Measurements from ENCODE around the gene CCDC149. TPM values are rescaled to one million over a fixed set of nuclear protein-coding genes. Genes with fewer than 3 reads are reported as not detected.
A peak's percentile ranks its signal among the peaks of the same experiment; 100 is the strongest.

The CCDC149 gene
- total RNA-seq: not detected
- polyA plus RNA-seq: not detected

DNA sequence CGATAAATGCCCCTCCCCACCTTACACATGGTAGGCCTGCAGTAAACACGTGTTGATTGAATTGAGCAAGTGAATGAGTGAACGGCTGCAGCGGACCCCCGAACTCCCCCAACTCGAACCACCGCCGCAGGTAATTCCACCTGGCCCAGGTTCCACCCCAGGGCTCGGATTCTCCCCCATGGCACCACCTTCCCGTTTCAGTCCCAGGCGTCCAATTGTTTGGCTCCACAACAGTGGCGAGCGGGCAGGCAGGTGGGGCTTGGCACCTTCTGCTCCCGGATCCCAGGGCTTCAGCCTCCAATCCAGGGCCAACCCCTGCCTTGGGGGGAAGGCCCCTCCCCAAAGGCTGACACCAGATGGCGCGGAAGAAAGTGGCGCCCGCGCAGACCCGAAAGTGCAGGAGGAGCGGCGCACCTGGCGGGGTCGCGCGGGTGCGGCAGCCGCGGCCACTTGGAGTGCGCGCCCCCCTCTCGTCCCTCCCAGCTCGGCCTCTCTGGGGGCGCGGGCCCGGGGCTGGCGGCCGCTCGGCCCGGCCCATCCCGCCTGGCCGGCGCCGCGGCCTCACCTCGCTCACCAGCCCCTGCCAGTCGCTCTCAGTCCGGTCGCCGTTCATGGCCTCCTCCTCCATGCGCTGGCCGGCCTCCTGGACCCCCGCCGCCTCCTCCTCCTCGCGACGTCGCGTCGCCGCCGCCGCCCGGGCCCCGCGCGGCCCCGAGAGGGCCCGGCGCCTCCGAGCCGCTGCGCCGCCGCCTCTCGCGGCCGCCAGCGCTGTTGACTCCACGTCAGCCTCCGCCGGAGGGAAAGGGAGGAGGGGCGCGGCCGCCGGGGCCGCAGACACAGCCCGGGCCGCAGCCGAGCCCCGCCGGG lies at the start of gene CCDC149:
Gene CCDC149 (minus strand): TSS at position 791 of the 867 bp plus-strand sequence. CDS start 178 bp downstream, at position 613.
- H3K4me1 Mint-ChIP-seq: peaks cover 0 to 3% (median 0%) of the 10 kb centered on the region in 4 donors
- H3K9me3 Mint-ChIP-seq: peaks cover 0 to 6% (median 5%) of the 10 kb centered on the region in 7 donors
- H3K27ac Mint-ChIP-seq: no peak within 1 kb of the TSS
- DNase-seq: no peak
- no peak within 1 kb of the TSS for H3K27ac ChIP-seq (ENCODE audit: insufficient read depth, low read length, poor library complexity, severe bottlenecking)
- no peaks in the 10 kb centered on the region for H3K36me3 Mint-ChIP-seq
- ATAC-seq (ENCODE audit: low read depth in 2 of 2): peak in 1 of 2 donors; percentile 34
- no peaks in the 10 kb centered on the region for H3K4me1 ChIP-seq (ENCODE audit: control insufficient read depth, insufficient read depth, low read length, poor library complexity, severe bottlenecking)
- peaks cover 17% of the 10 kb centered on the region for H3K27me3 ChIP-seq (ENCODE audit: control insufficient read depth, insufficient read depth, low read length)
- H3K4me3 Mint-ChIP-seq: no peak within 1 kb of the TSS
- peaks cover 50% of the 10 kb centered on the region for H3K27me3 Mint-ChIP-seq
- no peak within 1 kb of the TSS for H3K4me3 ChIP-seq (ENCODE audit: low read depth, low read length)
- no peaks in the 10 kb centered on the region for H3K9me3 ChIP-seq (ENCODE audit: control insufficient read depth in 2 of 2, low read length in 2 of 2)
- no peaks in the 10 kb centered on the region for H3K36me3 ChIP-seq (ENCODE audit: control insufficient read depth, insufficient read depth, low read length)

DNA sequence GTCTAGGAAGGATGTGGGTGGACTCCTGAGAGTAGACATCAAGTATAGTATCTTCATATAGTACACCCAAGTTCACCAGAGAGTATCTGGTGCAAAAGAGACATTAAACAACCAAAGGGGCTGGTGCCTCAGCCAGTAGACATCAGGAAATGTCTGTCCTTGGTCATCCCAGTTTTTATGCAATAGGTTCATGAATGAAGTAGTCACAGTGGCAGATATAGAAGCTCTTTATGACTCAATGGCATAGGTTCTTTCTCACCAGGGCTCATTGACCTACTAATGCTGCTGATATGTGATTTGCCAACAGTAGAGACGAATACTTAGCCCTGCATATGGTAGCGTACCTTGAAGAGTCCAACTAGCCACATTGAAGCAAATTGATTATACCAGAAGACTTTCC lies 45.0 kb upstream of the CCDC149 start:
- no peaks in the 10 kb centered on the region for H3K4me1 ChIP-seq (ENCODE audit: control insufficient read depth, insufficient read depth, low read length, poor library complexity, severe bottlenecking)
- Mint-ChIP-seq H3K9me3 (peaks cover 0 to 10% (median 3%) of the 10 kb centered on the region in 7 donors), H3K4me3 (no peak overlapping the region), H3K4me1 (no peaks in the 10 kb centered on the region), H3K27ac (no peak overlapping the region), H3K36me3 (no peaks in the 10 kb centered on the region), H3K27me3 (no peaks in the 10 kb centered on the region)
- H3K36me3 ChIP-seq (ENCODE audit: control insufficient read depth, insufficient read depth, low read length): no peaks in the 10 kb centered on the region
- H3K4me3 ChIP-seq (ENCODE audit: low read depth, low read length): no peak overlapping the region
- peaks cover 0 to 4% of the 10 kb centered on the region in 2 experiments for H3K9me3 ChIP-seq (ENCODE audit: control insufficient read depth in 2 of 2, low read length in 2 of 2)
- H3K27ac ChIP-seq (ENCODE audit: insufficient read depth, low read length, poor library complexity, severe bottlenecking): no peak overlapping the region
- no peak for DNase-seq
- ATAC-seq (ENCODE audit: low read depth in 2 of 2): no peak
- no peaks in the 10 kb centered on the region for H3K27me3 ChIP-seq (ENCODE audit: control insufficient read depth, insufficient read depth, low read length)

DNA sequence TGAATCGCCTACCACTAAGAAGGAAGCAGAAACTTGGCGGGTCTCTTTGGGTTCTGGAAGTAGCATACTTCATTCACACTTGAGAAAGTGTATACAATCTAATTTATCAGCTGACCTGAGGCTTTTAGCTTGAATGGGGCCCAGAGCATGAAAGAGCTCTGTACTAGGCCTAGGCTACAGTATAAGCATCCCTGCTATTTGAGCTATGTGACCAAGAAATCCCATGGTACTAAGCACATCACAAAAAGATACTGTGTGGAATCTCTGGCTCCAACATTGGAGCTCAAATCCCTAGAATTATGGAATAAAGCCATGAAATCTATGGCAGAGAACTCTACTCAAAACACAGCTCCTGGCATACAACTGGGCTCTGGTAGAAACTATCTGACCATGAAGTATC lies 43.9 kb upstream of the CCDC149 start:
- peaks cover 0 to 6% of the 10 kb centered on the region in 2 experiments for H3K9me3 ChIP-seq (ENCODE audit: control insufficient read depth in 2 of 2, low read length in 2 of 2)
- no peaks in the 10 kb centered on the region for H3K4me1 ChIP-seq (ENCODE audit: control insufficient read depth, insufficient read depth, low read length, poor library complexity, severe bottlenecking)
- Mint-ChIP-seq H3K27me3 (no peaks in the 10 kb centered on the region), H3K4me1 (no peaks in the 10 kb centered on the region), H3K4me3 (no peak overlapping the region), H3K9me3 (peaks cover 0 to 10% (median 4%) of the 10 kb centered on the region in 7 donors), H3K27ac (no peak overlapping the region), H3K36me3 (no peaks in the 10 kb centered on the region)
- ATAC-seq (ENCODE audit: low read depth in 2 of 2) (no peak), DNase-seq (no peak)
- H3K27me3 ChIP-seq (ENCODE audit: control insufficient read depth, insufficient read depth, low read length): no peaks in the 10 kb centered on the region
- H3K4me3 ChIP-seq (ENCODE audit: low read depth, low read length): no peak overlapping the region
- no peaks in the 10 kb centered on the region for H3K36me3 ChIP-seq (ENCODE audit: control insufficient read depth, insufficient read depth, low read length)
- no peak overlapping the region for H3K27ac ChIP-seq (ENCODE audit: insufficient read depth, low read length, poor library complexity, severe bottlenecking)

- H3K4me1 ChIP-seq (ENCODE audit: control insufficient read depth, insufficient read depth, low read length, poor library complexity, severe bottlenecking): no peaks in the 10 kb centered on the region
- no peaks in the 10 kb centered on the region for H3K36me3 ChIP-seq (ENCODE audit: control insufficient read depth, insufficient read depth, low read length)
- H3K9me3 ChIP-seq (ENCODE audit: control insufficient read depth in 2 of 2, low read length in 2 of 2): peaks cover 0 to 6% of the 10 kb centered on the region in 2 experiments
- peaks cover 0 to 10% (median 3%) of the 10 kb centered on the region in 7 donors for H3K9me3 Mint-ChIP-seq
- H3K4me1 Mint-ChIP-seq: no peaks in the 10 kb centered on the region
- no peaks in the 10 kb centered on the region for H3K27me3 ChIP-seq (ENCODE audit: control insufficient read depth, insufficient read depth, low read length)
- H3K27ac Mint-ChIP-seq: no peak overlapping the region
- no peak for DNase-seq
- H3K36me3 Mint-ChIP-seq: no peaks in the 10 kb centered on the region
- H3K27ac ChIP-seq (ENCODE audit: insufficient read depth, low read length, poor library complexity, severe bottlenecking): no peak overlapping the region
- no peak overlapping the region for H3K4me3 Mint-ChIP-seq
- no peaks in the 10 kb centered on the region for H3K27me3 Mint-ChIP-seq
- ATAC-seq (ENCODE audit: low read depth in 2 of 2): no peak
- H3K4me3 ChIP-seq (ENCODE audit: low read depth, low read length): no peak overlapping the region
Observed at GRCh38 chr4:24956091-24956490, 43.2 kb upstream of the CCDC149 start.

GRCh38 chr4:24952667-24953066 lies 39.8 kb upstream of the CCDC149 start:
- Histone ChIP-seq H3K27me3 (ENCODE audit: control insufficient read depth, insufficient read depth, low read length) (no peaks in the 10 kb centered on the region), H3K36me3 (ENCODE audit: control insufficient read depth, insufficient read depth, low read length) (no peaks in the 10 kb centered on the region), H3K4me3 (ENCODE audit: low read depth, low read length) (no peak overlapping the region), H3K4me1 (ENCODE audit: control insufficient read depth, insufficient read depth, low read length, poor library complexity, severe bottlenecking) (no peaks in the 10 kb centered on the region), H3K9me3 (ENCODE audit: control insufficient read depth in 2 of 2, low read length in 2 of 2) (peaks cover 0 to 4% of the 10 kb centered on the region in 2 experiments), H3K27ac (ENCODE audit: insufficient read depth, low read length, poor library complexity, severe bottlenecking) (no peak overlapping the region)
- H3K27me3 Mint-ChIP-seq: no peaks in the 10 kb centered on the region
- no peak overlapping the region for H3K27ac Mint-ChIP-seq
- no peaks in the 10 kb centered on the region for H3K36me3 Mint-ChIP-seq
- H3K9me3 Mint-ChIP-seq: peaks cover 0 to 6% (median 3%) of the 10 kb centered on the region in 7 donors
- H3K4me1 Mint-ChIP-seq: no peaks in the 10 kb centered on the region
- H3K4me3 Mint-ChIP-seq: no peak overlapping the region
- ATAC-seq (ENCODE audit: low read depth in 2 of 2): no peak
- no peak for DNase-seq

DNA sequence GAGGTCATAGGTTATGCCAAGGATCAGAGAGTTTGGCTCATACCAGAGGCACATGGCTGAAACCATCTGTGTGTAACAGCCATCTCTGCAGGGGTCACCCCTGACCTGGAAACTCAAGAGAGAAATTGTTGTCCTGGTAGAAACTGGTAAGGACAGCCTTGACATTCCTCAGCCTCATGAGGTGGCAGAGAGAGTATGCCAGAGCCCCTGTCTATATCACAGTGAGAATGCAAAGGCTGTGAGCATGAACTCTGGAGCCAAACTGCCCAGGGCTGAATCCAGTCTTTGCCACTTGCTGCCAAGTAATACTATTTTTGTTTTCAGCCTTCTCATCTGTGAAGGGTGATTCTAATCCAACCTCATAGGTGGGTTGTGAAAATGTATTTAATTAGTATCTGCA lies 37.1 kb upstream of the CCDC149 start:
- no peaks in the 10 kb centered on the region for H3K36me3 Mint-ChIP-seq
- Histone ChIP-seq H3K4me3 (ENCODE audit: low read depth, low read length) (no peak overlapping the region), H3K36me3 (ENCODE audit: control insufficient read depth, insufficient read depth, low read length) (no peaks in the 10 kb centered on the region), H3K27ac (ENCODE audit: insufficient read depth, low read length, poor library complexity, severe bottlenecking) (no peak overlapping the region), H3K9me3 (ENCODE audit: control insufficient read depth in 2 of 2, low read length in 2 of 2) (peaks cover 0 to 4% of the 10 kb centered on the region in 2 experiments), H3K27me3 (ENCODE audit: control insufficient read depth, insufficient read depth, low read length) (no peaks in the 10 kb centered on the region), H3K4me1 (ENCODE audit: control insufficient read depth, insufficient read depth, low read length, poor library complexity, severe bottlenecking) (no peaks in the 10 kb centered on the region)
- no peak for DNase-seq
- no peak overlapping the region for H3K4me3 Mint-ChIP-seq
- no peak overlapping the region for H3K27ac Mint-ChIP-seq
- peaks cover 0 to 8% (median 2%) of the 10 kb centered on the region in 7 donors for H3K9me3 Mint-ChIP-seq
- no peaks in the 10 kb centered on the region for H3K27me3 Mint-ChIP-seq
- H3K4me1 Mint-ChIP-seq: no peaks in the 10 kb centered on the region
- ATAC-seq (ENCODE audit: low read depth in 2 of 2): no peak

- H3K36me3 ChIP-seq (ENCODE audit: control insufficient read depth, insufficient read depth, low read length): no peaks in the 10 kb centered on the region
- no peaks in the 10 kb centered on the region for H3K4me1 ChIP-seq (ENCODE audit: control insufficient read depth, insufficient read depth, low read length, poor library complexity, severe bottlenecking)
- H3K4me3 Mint-ChIP-seq: no peak overlapping the region
- H3K4me1 Mint-ChIP-seq: no peaks in the 10 kb centered on the region
- ATAC-seq (ENCODE audit: low read depth in 2 of 2): no peak
- peaks cover 2 to 23% (median 5%) of the 10 kb centered on the region in 7 donors for H3K9me3 Mint-ChIP-seq
- H3K27me3 Mint-ChIP-seq: peaks cover 6% of the 10 kb centered on the region
- no peaks in the 10 kb centered on the region for H3K9me3 ChIP-seq (ENCODE audit: control insufficient read depth in 2 of 2, low read length in 2 of 2)
- no peaks in the 10 kb centered on the region for H3K36me3 Mint-ChIP-seq
- no peak for DNase-seq
- no peaks in the 10 kb centered on the region for H3K27me3 ChIP-seq (ENCODE audit: control insufficient read depth, insufficient read depth, low read length)
- H3K4me3 ChIP-seq (ENCODE audit: low read depth, low read length): no peak overlapping the region
- no peak overlapping the region for H3K27ac ChIP-seq (ENCODE audit: insufficient read depth, low read length, poor library complexity, severe bottlenecking)
- H3K27ac Mint-ChIP-seq: no peak overlapping the region
Observed at GRCh38 chr4:24937917-24938281, 25.1 kb upstream of the CCDC149 start.
